ENCODE data around the gene KRTAP10-1. TPM values are rescaled to one million over a fixed set of nuclear protein-coding genes. Genes with fewer than 3 reads are reported as not detected.

KRTAP10-1 gene
- total RNA-seq, 1 donor from 2014 or later, result not detected

GRCh38 chr21:44521301-44521927, 18.6 kb downstream of the KRTAP10-1 start:
- Histone ChIP-seq H3K4me3 (ENCODE audit: low read depth, low read length) (no peak overlapping the region), H3K36me3 (ENCODE audit: control insufficient read depth, insufficient read depth, low read length) (no peaks in the 10 kb centered on the region), H3K27me3 (ENCODE audit: control insufficient read depth, insufficient read depth, low read length) (no peaks in the 10 kb centered on the region)
- DNase-seq (ENCODE audit: low read depth), result no peak
- TF ChIP-seq CTCF (IDR thresholded peaks at IDR 0.05; ENCODE audit: insufficient read depth, low read length, poor library complexity, severe bottlenecking), result no peak

- no peak overlapping the region for H3K4me3 ChIP-seq (ENCODE audit: low read depth, low read length)
- H3K36me3 ChIP-seq (ENCODE audit: control insufficient read depth, insufficient read depth, low read length), result no peaks in the 10 kb centered on the region
- no peak for TF ChIP-seq CTCF (IDR thresholded peaks at IDR 0.05; ENCODE audit: insufficient read depth, low read length, poor library complexity, severe bottlenecking)
- no peak for DNase-seq (ENCODE audit: low read depth)
- no peaks in the 10 kb centered on the region for H3K27me3 ChIP-seq (ENCODE audit: control insufficient read depth, insufficient read depth, low read length)
These were observed 19.4 kb downstream of the KRTAP10-1 start for GRCh38 chr21:44520326-44521300.

DNA sequence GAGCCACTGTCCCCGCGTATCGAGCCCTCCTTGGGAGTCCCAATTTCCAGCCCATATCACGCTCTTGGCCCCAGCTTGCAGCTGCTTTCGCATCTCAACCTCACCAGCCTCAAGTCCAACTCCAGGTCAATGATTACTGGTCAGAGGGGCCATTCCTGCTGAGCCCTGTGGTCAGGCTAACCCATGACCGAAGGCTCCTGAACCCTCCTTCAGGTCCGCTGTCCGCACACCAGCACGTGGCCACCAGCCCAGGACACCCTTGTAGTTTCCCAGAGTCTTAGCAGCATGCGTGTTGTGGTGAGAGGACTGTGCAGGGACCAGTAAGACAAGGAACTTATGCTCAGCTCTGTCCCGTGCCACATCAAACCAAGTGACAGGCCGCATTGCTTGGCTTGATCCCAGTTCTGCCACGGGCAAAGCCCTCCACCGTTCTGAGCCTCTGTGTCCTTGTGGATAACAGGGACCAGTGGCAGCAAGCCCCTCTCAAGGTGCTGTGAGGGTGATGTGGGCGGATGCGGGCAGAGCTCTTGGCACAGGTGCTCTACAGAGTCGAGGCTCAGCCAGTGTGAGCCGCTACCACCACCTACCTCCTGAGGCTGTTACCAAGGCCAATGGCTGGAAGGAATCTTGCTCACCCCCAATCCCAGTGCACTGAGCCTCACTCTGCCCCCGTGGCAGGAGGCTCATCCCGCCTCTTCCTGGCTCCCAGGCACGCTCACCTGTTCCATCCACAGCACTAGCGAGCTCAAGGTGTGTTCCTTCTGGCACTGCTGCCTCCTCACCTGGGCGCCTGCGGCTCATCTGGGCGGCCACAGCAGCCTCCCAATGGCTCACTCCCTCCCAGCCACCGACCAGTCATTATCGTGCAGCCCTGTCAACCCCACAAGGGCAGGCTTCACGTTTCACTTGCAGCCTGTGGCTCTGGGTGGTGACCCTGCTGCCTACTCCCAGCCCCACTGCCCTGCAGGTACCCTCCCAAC, 20.4 kb downstream of the KRTAP10-1 start:
- Histone ChIP-seq H3K36me3 (ENCODE audit: control insufficient read depth, insufficient read depth, low read length) (no peaks in the 10 kb centered on the region), H3K27me3 (ENCODE audit: control insufficient read depth, insufficient read depth, low read length) (no peaks in the 10 kb centered on the region), H3K4me3 (ENCODE audit: low read depth, low read length) (no peak overlapping the region)
- no peak for TF ChIP-seq CTCF (IDR thresholded peaks at IDR 0.05; ENCODE audit: insufficient read depth, low read length, poor library complexity, severe bottlenecking)
- DNase-seq (ENCODE audit: low read depth), result no peak

- Histone ChIP-seq H3K4me3 (ENCODE audit: low read depth, low read length) (no peak overlapping the region), H3K36me3 (ENCODE audit: control insufficient read depth, insufficient read depth, low read length) (no peaks in the 10 kb centered on the region), H3K27me3 (ENCODE audit: control insufficient read depth, insufficient read depth, low read length) (no peaks in the 10 kb centered on the region)
- no peak for DNase-seq (ENCODE audit: low read depth)
- TF ChIP-seq CTCF (IDR thresholded peaks at IDR 0.05; ENCODE audit: insufficient read depth, low read length, poor library complexity, severe bottlenecking), result no peak
These were observed 21.3 kb downstream of the KRTAP10-1 start for GRCh38 chr21:44518686-44519085.

- DNase-seq (ENCODE audit: low read depth), result no peak
- Histone ChIP-seq H3K36me3 (ENCODE audit: control insufficient read depth, insufficient read depth, low read length) (no peaks in the 10 kb centered on the region), H3K27me3 (ENCODE audit: control insufficient read depth, insufficient read depth, low read length) (no peaks in the 10 kb centered on the region), H3K4me3 (ENCODE audit: low read depth, low read length) (no peak overlapping the region)
- TF ChIP-seq CTCF (IDR thresholded peaks at IDR 0.05; ENCODE audit: insufficient read depth, low read length, poor library complexity, severe bottlenecking), result no peak
These were observed 22.7 kb downstream of the KRTAP10-1 start for GRCh38 chr21:44517175-44517899.
